HCT116 (cell line): ENCODE results near the gene RHBDF1. TPM values are rescaled to one million over a fixed set of nuclear protein-coding genes. Genes with fewer than 3 reads are reported as not detected.
"Not testable (repeated sequence)": the region's sequence is repeated elsewhere in the genome, so short reads cannot be mapped to it uniquely, and the experiment has no call there.

ENCODE experiments used
- ATAC-seq: fragments of 200-7000 bp; cut with Tn5 transposase; 2 replicates; pipeline ENCODE4 v1.9.1; 2020; ENCODE audit warnings: mild to moderate bottlenecking, moderate library complexity
- BruUV-seq: library from RNA; stranded (reverse); fragments of 400-500 nt; replicated peaks from 2 replicates; lab custom pipeline; 2021; lab: Mats Ljungman, UMichigan
- CTCF ChIA-PET: fragments of 300-600 bp; sonication (Branson Sonifier 250); formaldehyde crosslinking; loops from one replicate; lab custom pipeline; 2021; ENCODE audit warnings: antibody characterized with exemption; lab: Charles Lee
- POLR2A ChIA-PET: fragments of 300-600, 350-600 bp; sonication (Branson Sonifier 250); formaldehyde crosslinking; loops from one replicate; lab custom pipeline; 2021; ENCODE audit warnings: antibody characterized with exemption; lab: Charles Lee
- RAD21 ChIA-PET, 2 experiments: fragments of 300-600 bp; sonication (Branson Sonifier 250); formaldehyde crosslinking; loops; one replicate each; lab custom pipeline; 2023; ENCODE audit warnings: low total read pairs in 2 of 2; ENCODE audit not compliant: uncharacterized antibody in 2 of 2, unreplicated experiment in 2 of 2, low non-redundant PET in 1 of 2; lab: Charles Lee
- DNase-seq: peaks from one replicate; pipeline ENCODE4 v3.0.0-alpha.2; 2010; ENCODE audit warnings: low read depth, low spot score
- H2AFZ ChIP-seq: fragments of 200-600 bp; shearing (Covaris generic), sonication (generic); 2 replicates; pipeline ENCODE4 v1.6.1; 2017; ENCODE audit warnings: low read depth, mixed run types, mixed read lengths, antibody characterized with exemption, low read length; ENCODE audit not compliant: poor library complexity, severe bottlenecking
- H3K27ac ChIP-seq: 2 replicates; pipeline ENCODE4 v1.5.1; 2012; ENCODE audit warnings: low read depth, low read length
- H3K27me3 ChIP-seq: fragments of 200-600 bp; sonication (generic); 2 replicates; pipeline ENCODE4 v1.6.1; 2016; ENCODE audit warnings: mixed run types, low read length, mixed read lengths; ENCODE audit not compliant: insufficient read depth
- H3K36me3 ChIP-seq, 2 experiments: fragments of 200-500 bp in 1 of 2; fragments of 200-600 bp in 1 of 2; sonication (Bioruptor generic) in 1 of 2; sonication (generic) in 1 of 2; 2 replicates each; pipeline versions ENCODE4 v1.5.1 to v1.6.1; 2014 to 2016; ENCODE audit warnings: low read length in 2 of 2, inconsistent platforms in 1 of 2, mixed read lengths in 1 of 2, mixed run types in 1 of 2; ENCODE audit not compliant: insufficient read depth in 2 of 2, control insufficient read depth in 1 of 2
- H3K4me1 ChIP-seq, 2 experiments: fragments of 200-600 bp in 1 of 2; sonication (generic) in 1 of 2; 2 replicates each; pipeline versions ENCODE4 v1.5.1 to v1.6.1; 2012 to 2017; ENCODE audit warnings: low read length in 2 of 2, inconsistent platforms in 1 of 2, mild to moderate bottlenecking in 1 of 2, mixed read lengths in 1 of 2, mixed run types in 1 of 2, moderate library complexity in 1 of 2; ENCODE audit not compliant: insufficient read depth in 2 of 2, control insufficient read depth in 1 of 2
- H3K4me2 ChIP-seq: fragments of 200-600 bp; sonication (generic); 2 replicates; pipeline ENCODE4 v1.6.1; 2017; ENCODE audit warnings: mixed run types, low read length, mixed read lengths
- H3K4me3 ChIP-seq, 2 experiments: fragments of 200-600 bp in 1 of 2; sonication (generic) in 1 of 2; replicated peaks in 1 of 2; 2 replicates each; pipeline ENCODE4 v1.5.1; 2011 to 2016; ENCODE audit warnings: low read length in 2 of 2, control low read depth in 1 of 2, low read depth in 1 of 2, mild to moderate bottlenecking in 1 of 2, mixed read lengths in 1 of 2, mixed run types in 1 of 2
- H3K79me2 ChIP-seq: fragments of 200-600 bp; sonication (generic); 2 replicates; pipeline ENCODE4 v1.6.1; 2017; ENCODE audit warnings: mild to moderate bottlenecking, mixed run types, low read length, moderate library complexity, mixed read lengths; ENCODE audit not compliant: insufficient read depth
- H3K9ac ChIP-seq: fragments of 200-600 bp; sonication (generic); 2 replicates; pipeline ENCODE4 v1.6.1; 2016; ENCODE audit warnings: low read length, mixed read lengths
- H3K9me2 ChIP-seq: fragments of 200-600 bp; sonication (generic), shearing (Covaris generic); 2 replicates; pipeline ENCODE4 v1.6.1; 2017; ENCODE audit warnings: mixed run types, mild to moderate bottlenecking, moderate library complexity; ENCODE audit not compliant: insufficient read depth
- H3K9me3 ChIP-seq, 2 experiments: fragments of 200-500 bp in 1 of 2; fragments of 200-600 bp in 1 of 2; sonication (Bioruptor generic) in 1 of 2; sonication (generic) in 1 of 2; 2 replicates each; pipeline ENCODE4 v1.6.1; 2014 to 2017; ENCODE audit warnings: low read length in 2 of 2, mixed read lengths in 2 of 2, inconsistent platforms in 1 of 2, low read depth in 1 of 2, mild to moderate bottlenecking in 1 of 2, mixed run types in 1 of 2, moderate library complexity in 1 of 2; ENCODE audit not compliant: control insufficient read depth in 1 of 2, insufficient read depth in 1 of 2
- H4K20me1 ChIP-seq: fragments of 200-600 bp; sonication (generic), shearing (Covaris generic); 2 replicates; pipeline ENCODE4 v1.6.1; 2017; ENCODE audit warnings: mixed run types, mild to moderate bottlenecking, moderate library complexity; ENCODE audit not compliant: insufficient read depth
- CEBPB ChIP-seq: IDR thresholded peaks from 2 replicates; pipeline ENCODE4 v1.6.1; 2012; ENCODE audit warnings: low read depth
- CTCF ChIP-seq, 3 experiments: fragments of 200-600 bp in 1 of 3; sonication (generic) in 1 of 3; IDR thresholded peaks in 2 of 3; conservative IDR thresholded peaks in 1 of 3; 2 replicates each; pipeline ENCODE4 v1.5.1; 2012 to 2017; ENCODE audit warnings: low read depth in 2 of 3, low read length in 2 of 3, antibody characterized with exemption in 1 of 3, borderline replicate concordance in 1 of 3, control low read depth in 1 of 3, mild to moderate bottlenecking in 1 of 3, mixed read lengths in 1 of 3, mixed run types in 1 of 3, moderate library complexity in 1 of 3; ENCODE audit not compliant: insufficient read depth in 1 of 3
- ELF1 ChIP-seq: IDR thresholded peaks from 2 replicates; pipeline ENCODE4 v1.6.1; 2012; ENCODE audit warnings: low read depth, borderline replicate concordance
- EZH2 ChIP-seq: fragments of 200-600 bp; sonication (generic); IDR thresholded peaks from 2 replicates; pipeline ENCODE4 v1.6.1; 2017; ENCODE audit warnings: antibody characterized with exemption, mixed run types
- JUND ChIP-seq: IDR thresholded peaks from 2 replicates; pipeline ENCODE4 v1.6.1; 2012
- RAD21 ChIP-seq: IDR thresholded peaks from 2 replicates; pipeline ENCODE4 v1.6.1; 2012; ENCODE audit warnings: low read depth, mild to moderate bottlenecking
- SIN3A ChIP-seq: IDR thresholded peaks from 2 replicates; pipeline ENCODE4 v1.6.1; 2012; ENCODE audit warnings: low read depth
- TCF7L2 ChIP-seq: IDR thresholded peaks from 2 replicates; pipeline ENCODE4 v1.7.0; 2011; ENCODE audit warnings: borderline replicate concordance, inconsistent platforms; ENCODE audit not compliant: insufficient read depth, insufficient read length; ENCODE audit errors: extremely low read depth
- ZBTB33 ChIP-seq: IDR thresholded peaks from 2 replicates; pipeline ENCODE4 v1.6.1; 2011; ENCODE audit warnings: mild to moderate bottlenecking, low read length, moderate library complexity; ENCODE audit not compliant: insufficient replicate concordance; ENCODE audit errors: extremely low read depth
- ZNF274 ChIP-seq: fragments of 200-500 bp; sonication (Bioruptor generic); IDR thresholded peaks from 2 replicates; pipeline ENCODE4 v1.6.1; 2014; ENCODE audit warnings: mild to moderate bottlenecking, low read depth, low read length, inconsistent platforms
- intact Hi-C: fragments of 100-400 bp; cut with micrococcal nuclease; formaldehyde crosslinking; loops from 2 replicates; pipeline ENCODE4 v1.10.0; 2022
- total RNA-seq: library from RNA; stranded (reverse); gene quantifications from one replicate; pipeline ENCODE4 v1.2.1, GENCODE V29; 2021; ENCODE audit not compliant: unreplicated experiment

The RHBDF1 gene
- total RNA-seq, 1 experiment from 2014 or later, result 19.8 TPM

GRCh38 chr16:47234-47633 lies 25.2 kb downstream of the RHBDF1 start:
- intact Hi-C loops, result no loop called here
- Histone ChIP-seq H3K9ac (no peak overlapping the region), H3K4me2 (no peak overlapping the region), H2AFZ (no peak overlapping the region), H3K4me3 (no peak overlapping the region), H3K27me3 (no peaks in the 10 kb centered on the region), H3K9me3 (no peaks in the 10 kb centered on the region), H4K20me1 (no peaks in the 10 kb centered on the region), H3K27ac (no peak overlapping the region), H3K79me2 (peaks cover 28% of the 10 kb centered on the region), H3K9me2 (no peaks in the 10 kb centered on the region), H3K36me3 (peaks cover 0 to 14% of the 10 kb centered on the region in 2 experiments; a peak in 3 of 4 replicates), H3K4me1 (no peaks in the 10 kb centered on the region)
- RAD21 ChIA-PET, result no interaction called here
- CTCF ChIA-PET, result no interaction called here
- no peak for DNase-seq
- no TSS peak for BruUV-seq
- ATAC-seq, result no peak
- TF ChIP-seq TCF7L2, result no peak
- no peak for TF ChIP-seq SIN3A
- TF ChIP-seq CEBPB, result no peak
- no peak for TF ChIP-seq ELF1
- TF ChIP-seq CTCF (IDR thresholded peaks at IDR 0.05 in 2 of 3, conservative IDR thresholded peaks at IDR 0.05 in 1 of 3; ENCODE audit: borderline replicate concordance in 1 of 3, insufficient read depth in 1 of 3, low read depth in 2 of 3, low read length in 2 of 3), result no peak
- TF ChIP-seq ZNF274, result no peak
- no peak for TF ChIP-seq ZBTB33
- no peak for TF ChIP-seq JUND
- no peak for TF ChIP-seq EZH2
- TF ChIP-seq RAD21, result no peak
- POLR2A ChIA-PET, result no interaction called here

- H3K4me2 ChIP-seq, CTCF ChIA-PET, H3K4me3 ChIP-seq, POLR2A ChIA-PET, H4K20me1 ChIP-seq, RAD21 ChIA-PET, H3K27me3 ChIP-seq, BruUV-seq, H3K9ac ChIP-seq, intact Hi-C loops, ATAC-seq, DNase-seq, H3K9me3 ChIP-seq, H3K4me1 ChIP-seq, H3K27ac ChIP-seq, H3K9me2 ChIP-seq, H2AFZ ChIP-seq: not testable (repeated sequence)
- Histone ChIP-seq H3K79me2 (peaks cover 22% of the 10 kb centered on the region), H3K36me3 (peaks cover 0 to 14% of the 10 kb centered on the region in 2 experiments; a peak in 3 of 4 replicates)
These were observed 25.9 kb downstream of the RHBDF1 start for GRCh38 chr16:46510-46909.
